Colon (tissue), 2 donors: ENCODE data around the gene EFNB1.

Experiments used
- FAIRE-seq: peaks from 2 replicates; lab custom pipeline; 2012; peaks lifted over from hg19 to GRCh38; lab: Jason Lieb, UNC
- donor health status: control.
- donor health status: control.

The EFNB1 gene

GRCh38 chrX:68827848-68828624, 785 bp upstream of the EFNB1 start:
- peak; percentile 36 for FAIRE-seq

GRCh38 chrX:68829582-68830418, 979 bp downstream of the EFNB1 start:
- no peak for FAIRE-seq

GRCh38 chrX:68830419-68831404, 1.9 kb downstream of the EFNB1 start:
- no peak for FAIRE-seq

- no peak for FAIRE-seq
Observed at GRCh38 chrX:68831405-68832100, 2.7 kb downstream of the EFNB1 start.

GRCh38 chrX:68832101-68832416, 3.2 kb downstream of the EFNB1 start:
- no peak for FAIRE-seq

- FAIRE-seq = no peak
Observed at GRCh38 chrX:68832516-68833447, 4.0 kb downstream of the EFNB1 start.

- FAIRE-seq = no peak
Observed at GRCh38 chrX:68833448-68833805, 4.6 kb downstream of the EFNB1 start.

GRCh38 chrX:68833855-68834331, 5.1 kb downstream of the EFNB1 start:
- FAIRE-seq = no peak

GRCh38 chrX:68834371-68835103, 5.7 kb downstream of the EFNB1 start:
- no peak for FAIRE-seq

GRCh38 chrX:68835104-68835442, 6.3 kb downstream of the EFNB1 start:
- FAIRE-seq = no peak

GRCh38 chrX:68835468-68835867, 6.6 kb downstream of the EFNB1 start:
- FAIRE-seq = no peak

GRCh38 chrX:68837119-68837518, 8.3 kb downstream of the EFNB1 start:
- FAIRE-seq = no peak

GRCh38 chrX:68838571-68838910, 9.7 kb downstream of the EFNB1 start:
- no peak for FAIRE-seq

GRCh38 chrX:68839771-68840170, 10.9 kb downstream of the EFNB1 start:
- no peak for FAIRE-seq

GRCh38 chrX:68840256-68840655, 11.4 kb downstream of the EFNB1 start:
- no peak for FAIRE-seq

- FAIRE-seq = no peak
Observed at GRCh38 chrX:68841251-68842049, 12.6 kb downstream of the EFNB1 start.

GRCh38 chrX:68842351-68842750, 13.5 kb downstream of the EFNB1 start:
- no peak for FAIRE-seq

- FAIRE-seq = no peak
Observed at GRCh38 chrX:68842781-68843581, 14.2 kb downstream of the EFNB1 start.
